ENCODE measurements around the gene HAPSTR1. TPM values are rescaled to one million over a fixed set of nuclear protein-coding genes. Genes with fewer than 3 reads are reported as not detected.
"Not testable (repeated sequence)": the region's sequence is repeated elsewhere in the genome, so short reads cannot be mapped to it uniquely, and the experiment has no call there.

Gene HAPSTR1
- 53.0 TPM for total RNA-seq
- long read RNA-seq, full-length matches to known transcripts: 79 of 87 reads
- long read RNA-seq, partial matches to known transcripts: 2 of 87 reads
- long read RNA-seq, other reads (novel, unspliced or antisense): 6 of 87 reads

GRCh38 chr16:9090960-9091866 is at the start of gene HAPSTR1:
HAPSTR1 (plus strand) TSS chr16:9091644; CDS start chr16:9092045, 401 bp downstream.
- peak; percentile 92 for ATAC-seq
- DNase-seq: peak; percentile 100
- intact Hi-C loops (cut with micrococcal nuclease): no loop called here

- intact Hi-C loops (cut with micrococcal nuclease): no loop called here
- no peak for DNase-seq
Measured at GRCh38 chr16:9042533-9042932, 48.9 kb upstream of the HAPSTR1 start.

GRCh38 chr16:9042964-9043680 is 48.3 kb upstream of the HAPSTR1 start:
- no peak for DNase-seq
- ATAC-seq: no peak
- intact Hi-C loops (cut with micrococcal nuclease): no loop called here

More at GRCh38 chr16:9042533-9042932, 48.9 kb upstream of the HAPSTR1 start:
- ATAC-seq: no peak

GRCh38 chr16:9045562-9045961 is 45.9 kb upstream of the HAPSTR1 start:
- intact Hi-C loops (cut with micrococcal nuclease); DNase-seq; ATAC-seq: not testable (repeated sequence)

- ATAC-seq (no peak), DNase-seq (no peak)
- intact Hi-C loops (cut with micrococcal nuclease): no loop called here
Measured at GRCh38 chr16:9046667-9047055, 44.8 kb upstream of the HAPSTR1 start.

- intact Hi-C loops (cut with micrococcal nuclease): no loop called here
- DNase-seq: peak; percentile 90
- ATAC-seq: peak; percentile 99
Measured at GRCh38 chr16:9047689-9048301, 43.6 kb upstream of the HAPSTR1 start.

GRCh38 chr16:9048302-9048700 is 43.1 kb upstream of the HAPSTR1 start:
- DNase-seq (no peak), ATAC-seq (no peak)
- intact Hi-C loops (cut with micrococcal nuclease): no loop called here

GRCh38 chr16:9049241-9049640 is 42.2 kb upstream of the HAPSTR1 start:
- intact Hi-C loops (cut with micrococcal nuclease): no loop called here

GRCh38 chr16:9050102-9050830 is 41.2 kb upstream of the HAPSTR1 start:
- intact Hi-C loops (cut with micrococcal nuclease): no loop called here
- ATAC-seq: no peak
- no peak for DNase-seq

More at GRCh38 chr16:9049241-9049640, 42.2 kb upstream of the HAPSTR1 start:
- no peak for ATAC-seq
- no peak for DNase-seq

GRCh38 chr16:9053006-9053601 is 38.3 kb upstream of the HAPSTR1 start:
- ATAC-seq (peak; percentile 79), DNase-seq (peak; percentile 61)
- intact Hi-C loops (cut with micrococcal nuclease): no loop called here

- DNase-seq: no peak
- intact Hi-C loops (cut with micrococcal nuclease): no loop called here
- ATAC-seq: peak; percentile 70
Measured at GRCh38 chr16:9054460-9054859, 37.0 kb upstream of the HAPSTR1 start.

- DNase-seq: no peak
- ATAC-seq: no peak
- intact Hi-C loops (cut with micrococcal nuclease): no loop called here
Measured at GRCh38 chr16:9055115-9055514, 36.3 kb upstream of the HAPSTR1 start.

GRCh38 chr16:9055661-9056060 is 35.8 kb upstream of the HAPSTR1 start:
- ATAC-seq (no peak), DNase-seq (no peak)
- intact Hi-C loops (cut with micrococcal nuclease): no loop called here

GRCh38 chr16:9056061-9056460 is 35.4 kb upstream of the HAPSTR1 start:
- DNase-seq (no peak), ATAC-seq (no peak)
- intact Hi-C loops (cut with micrococcal nuclease): no loop called here

- intact Hi-C loops (cut with micrococcal nuclease): no loop called here
- no peak for ATAC-seq
- DNase-seq: no peak
Measured at GRCh38 chr16:9058211-9058610, 33.2 kb upstream of the HAPSTR1 start.

- DNase-seq (no peak), ATAC-seq (no peak)
- intact Hi-C loops (cut with micrococcal nuclease): no loop called here
Measured at GRCh38 chr16:9060225-9060624, 31.2 kb upstream of the HAPSTR1 start.

GRCh38 chr16:9061358-9061813 is 30.1 kb upstream of the HAPSTR1 start:
- intact Hi-C loops (cut with micrococcal nuclease): no loop called here
- peak; percentile 98 for ATAC-seq
- peak; percentile 62 for DNase-seq

GRCh38 chr16:9062301-9062700 is 29.1 kb upstream of the HAPSTR1 start:
- ATAC-seq (no peak), DNase-seq (no peak)
- intact Hi-C loops (cut with micrococcal nuclease): no loop called here

All from left ventricle myocardium superior (tissue), 1 donor.